EH (cell line): ENCODE results near the gene PRR13.
"Not testable (repeated sequence)": the region's sequence is repeated elsewhere in the genome, so short reads cannot be mapped to it uniquely, and the experiment has no call there.

Experiments
- DNase-seq: peaks from one replicate; pipeline ENCODE4 v3.0.0-alpha.2; 2015; ENCODE audit warnings: low read depth

The PRR13 gene

GRCh38 chr12:53439582-53439981 is 2.0 kb upstream of the PRR13 start:
- not testable (repeated sequence) for DNase-seq

DNA sequence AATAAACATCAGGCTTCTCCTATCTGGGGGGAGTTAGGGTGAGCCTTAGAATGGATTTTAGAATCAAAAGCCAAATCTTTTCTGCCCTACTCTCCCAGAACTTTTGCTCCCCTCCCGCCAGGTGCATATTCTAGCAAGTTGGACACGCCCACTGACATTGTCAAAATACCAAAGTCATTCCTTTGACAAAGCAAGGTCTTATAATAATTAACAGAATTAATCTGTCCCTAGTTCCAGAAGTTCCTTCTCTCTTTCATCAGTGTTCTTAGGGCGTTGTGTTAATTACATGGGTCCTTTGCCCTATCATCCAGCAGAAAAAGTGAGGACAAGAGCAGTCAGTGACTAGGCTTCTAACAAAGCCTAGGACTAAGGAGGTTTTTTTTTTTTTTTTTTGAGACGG is 2.4 kb downstream of the PRR13 start:
- no peak for DNase-seq

DNA sequence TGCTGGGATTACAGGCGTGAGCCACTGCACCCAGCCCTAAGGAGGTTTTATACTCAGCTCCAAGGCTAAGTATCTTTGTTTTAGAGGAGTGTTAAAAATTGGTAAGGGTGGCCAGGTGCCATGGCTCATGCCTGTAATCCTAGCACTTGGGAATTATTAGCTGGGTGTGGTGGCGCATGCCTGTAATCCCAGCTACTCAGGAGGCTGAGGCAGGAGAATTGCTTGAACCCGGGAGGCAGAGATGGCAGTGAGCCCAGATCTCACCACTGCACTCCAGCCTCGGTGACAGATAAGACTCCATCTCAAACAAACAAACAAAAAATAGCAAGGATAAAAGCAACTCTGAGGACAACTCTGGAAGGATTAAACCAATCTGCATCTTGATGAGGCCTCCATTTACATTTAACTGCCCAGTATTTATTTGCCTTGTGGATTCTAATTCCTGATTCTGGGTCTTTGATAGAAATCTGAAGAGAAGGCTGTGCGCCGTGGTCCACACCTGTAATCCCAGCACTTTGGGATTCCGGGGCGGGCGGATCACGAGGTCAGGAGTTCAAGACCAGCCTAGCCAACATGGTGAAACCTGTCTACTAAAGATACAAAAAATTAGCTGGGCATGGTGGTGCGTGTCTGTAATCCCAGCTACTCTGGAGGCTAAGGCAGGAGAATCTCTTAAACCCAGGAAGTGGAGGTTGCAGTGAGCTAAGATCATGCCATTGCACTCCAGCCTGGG is 3.2 kb downstream of the PRR13 start:
- DNase-seq: not testable (repeated sequence)

DNA sequence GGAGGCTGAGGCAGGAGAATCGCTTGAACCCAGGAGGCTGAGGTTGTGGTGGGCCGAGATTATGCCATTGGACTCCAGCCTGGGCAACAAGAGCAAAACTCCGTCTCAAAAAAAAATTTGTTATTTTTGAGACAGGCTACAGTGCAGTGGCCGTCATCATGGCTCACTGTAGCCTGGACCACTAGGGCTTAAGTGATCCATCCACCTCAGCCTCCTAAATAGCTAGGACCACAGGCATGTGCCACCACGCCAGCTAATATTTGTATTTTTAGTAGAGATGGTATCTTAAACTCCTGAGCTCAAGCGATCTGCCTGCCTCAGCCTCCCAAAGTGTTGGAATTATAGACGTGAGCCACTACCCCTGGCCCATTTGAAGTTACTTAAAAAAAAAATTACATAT is 9.4 kb downstream of the PRR13 start:
- DNase-seq: no peak

- peak; percentile 99 for DNase-seq
Observed at GRCh38 chr12:53451661-53452158, 10.2 kb downstream of the PRR13 start, which contains the start of gene PCBP2. Gene PCBP2 (plus strand): TSS chr12:53452102. CDS start chr12:53454801, 2,699 bp downstream.

DNA sequence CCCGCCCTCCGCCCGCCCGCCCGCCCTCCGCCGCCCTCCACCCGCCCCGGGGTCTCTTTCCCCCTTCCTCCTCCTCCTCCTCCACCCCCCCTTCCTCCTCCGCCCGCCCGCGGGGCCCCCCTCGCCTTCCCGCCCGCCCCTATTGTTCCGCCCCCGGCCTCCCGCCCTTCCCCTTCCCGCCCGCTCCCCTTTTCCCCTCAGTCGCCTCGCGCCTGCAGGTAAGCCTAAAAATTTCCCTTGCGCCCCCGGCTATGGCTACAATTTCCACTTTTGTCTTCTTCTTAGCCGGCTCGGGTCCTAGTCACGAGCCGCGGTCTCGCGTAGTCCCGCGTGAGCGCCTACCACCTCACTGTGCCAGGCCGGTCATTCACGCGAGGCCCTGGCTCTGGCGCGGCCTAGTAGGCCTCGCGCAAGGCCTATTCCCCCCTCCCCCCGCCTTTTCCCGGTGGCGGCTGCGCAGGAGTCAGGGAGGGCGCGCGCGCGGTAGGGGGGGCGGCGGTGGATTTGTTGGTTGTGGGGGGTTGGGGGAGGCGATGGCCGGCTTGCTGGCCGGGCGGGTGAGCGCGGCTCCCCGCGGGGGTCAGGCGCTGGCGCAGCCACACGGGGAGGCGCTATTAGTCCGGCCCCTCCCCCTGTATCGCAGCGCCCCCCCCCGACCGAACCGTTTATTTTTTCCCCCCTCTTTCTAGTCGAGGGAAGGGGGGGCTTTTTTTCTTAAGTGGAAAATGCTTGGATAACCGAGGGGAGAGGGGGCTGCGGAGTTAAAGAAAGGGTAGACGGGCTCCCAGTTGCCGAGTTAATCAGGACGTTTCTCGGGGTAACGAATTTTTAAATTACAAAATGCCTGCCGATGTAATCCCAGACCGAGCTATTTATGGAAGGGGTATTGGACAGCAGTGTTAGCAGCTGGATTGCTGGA is 10.9 kb downstream of the PRR13 start:
- DNase-seq: peak; percentile 88

DNA sequence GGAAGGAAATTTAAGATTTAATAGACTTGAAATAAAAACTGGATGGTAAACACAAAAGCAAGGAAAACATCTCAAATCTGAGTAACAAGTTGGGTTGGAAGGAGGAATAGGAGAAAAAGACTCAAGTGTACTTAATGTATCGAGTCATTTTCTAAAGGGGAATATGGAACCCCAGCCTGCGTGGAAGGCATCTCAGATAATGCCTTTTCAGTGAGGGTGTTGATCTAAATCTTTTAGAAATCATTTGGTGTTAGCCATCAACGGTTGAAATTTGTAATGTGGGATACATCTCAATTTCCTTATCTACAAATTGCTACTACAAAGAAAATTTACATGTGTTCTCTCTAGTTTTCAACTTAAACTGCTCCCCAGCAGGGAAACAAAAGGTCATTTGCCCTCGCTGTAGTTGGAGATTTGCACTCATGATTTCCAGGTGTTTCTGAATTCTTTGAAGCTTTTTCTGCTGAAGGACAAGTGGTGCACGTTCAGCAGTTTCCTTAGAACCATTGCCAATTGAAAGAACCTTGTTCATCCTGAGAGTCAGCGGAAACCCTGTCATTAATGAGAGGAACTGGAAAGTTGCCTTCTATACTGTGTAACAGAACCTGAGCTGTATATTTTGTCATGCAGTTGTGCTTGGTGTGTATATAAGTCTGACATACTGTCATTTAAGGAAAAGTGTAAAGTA is 12.6 kb downstream of the PRR13 start:
- DNase-seq: no peak

GRCh38 chr12:53454707-53455106 is 13.2 kb downstream of the PRR13 start:
- no peak for DNase-seq

DNA sequence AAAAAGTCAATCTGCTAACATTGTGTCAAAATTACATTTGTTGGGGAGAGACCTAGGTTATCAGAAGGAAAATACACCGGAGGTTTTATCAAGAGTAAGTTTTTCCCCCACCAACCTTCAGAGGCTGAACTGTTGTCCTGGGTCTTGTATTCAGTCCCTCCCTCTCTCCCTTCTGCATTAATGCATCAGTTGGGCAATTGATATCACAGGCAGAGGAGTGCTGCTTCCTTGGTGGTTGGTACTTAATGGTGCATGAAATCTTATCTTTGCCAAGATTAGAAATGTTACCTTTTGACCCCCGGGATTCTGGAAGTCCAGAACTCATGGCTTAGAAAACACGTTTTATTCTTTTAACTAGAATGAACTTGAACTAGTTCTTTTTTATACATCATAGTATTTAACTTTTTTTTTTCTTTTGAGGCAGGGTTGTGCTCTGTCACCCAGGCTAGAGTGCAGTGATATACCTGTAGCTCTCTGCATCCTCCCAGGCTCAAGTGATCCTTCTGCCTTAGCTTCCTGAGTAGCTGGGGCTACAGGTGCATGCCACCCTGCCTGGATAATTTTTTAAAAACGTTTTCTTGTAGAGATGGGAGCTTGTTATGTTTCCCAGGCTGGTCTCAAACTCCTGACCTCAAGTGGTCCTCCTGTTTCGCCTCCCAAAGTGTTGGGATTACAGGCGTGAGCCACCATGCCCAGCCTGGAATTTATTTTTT is 15.3 kb downstream of the PRR13 start:
- DNase-seq: no peak

DNA sequence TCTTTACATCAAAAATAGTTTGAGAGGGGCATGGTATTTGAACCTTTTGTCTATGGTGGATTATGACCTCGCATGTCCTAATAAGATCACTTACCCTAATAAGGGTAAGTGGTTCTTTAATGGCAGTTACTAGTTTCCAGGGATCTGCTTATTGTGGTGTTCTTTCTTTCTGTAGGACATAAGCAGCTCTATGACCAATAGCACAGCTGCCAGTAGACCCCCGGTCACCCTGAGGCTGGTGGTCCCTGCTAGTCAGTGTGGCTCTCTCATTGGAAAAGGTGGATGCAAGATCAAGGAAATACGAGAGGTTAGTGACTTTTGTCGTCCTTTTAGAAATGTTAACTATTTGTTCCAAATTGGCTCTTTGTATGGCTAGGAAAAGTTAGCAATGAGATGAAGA is 17.6 kb downstream of the PRR13 start:
- DNase-seq: no peak

- DNase-seq: no peak
Observed at GRCh38 chr12:53461059-53461458, 19.5 kb downstream of the PRR13 start.

GRCh38 chr12:53461591-53461990 is 20.1 kb downstream of the PRR13 start:
- no peak for DNase-seq

DNA sequence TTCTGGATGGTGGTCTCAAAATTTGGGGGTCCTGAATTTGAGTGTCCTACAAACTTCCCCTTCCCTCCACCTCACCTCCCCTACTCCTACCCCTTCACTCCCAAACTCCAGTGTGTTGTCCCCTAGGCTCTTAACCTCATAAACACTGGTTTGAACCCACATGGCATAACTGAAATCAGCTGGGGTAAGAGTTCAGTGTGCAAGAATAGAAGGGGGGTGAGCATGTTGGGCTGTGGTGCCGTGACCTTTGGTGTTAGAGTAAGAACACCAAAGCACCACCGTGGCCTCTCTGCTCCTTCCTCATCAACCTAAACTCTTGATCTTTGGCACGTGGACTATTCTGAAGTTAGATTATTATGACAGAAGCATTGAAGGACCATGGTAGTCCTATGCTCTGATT is 21.4 kb downstream of the PRR13 start:
- DNase-seq: no peak

DNA sequence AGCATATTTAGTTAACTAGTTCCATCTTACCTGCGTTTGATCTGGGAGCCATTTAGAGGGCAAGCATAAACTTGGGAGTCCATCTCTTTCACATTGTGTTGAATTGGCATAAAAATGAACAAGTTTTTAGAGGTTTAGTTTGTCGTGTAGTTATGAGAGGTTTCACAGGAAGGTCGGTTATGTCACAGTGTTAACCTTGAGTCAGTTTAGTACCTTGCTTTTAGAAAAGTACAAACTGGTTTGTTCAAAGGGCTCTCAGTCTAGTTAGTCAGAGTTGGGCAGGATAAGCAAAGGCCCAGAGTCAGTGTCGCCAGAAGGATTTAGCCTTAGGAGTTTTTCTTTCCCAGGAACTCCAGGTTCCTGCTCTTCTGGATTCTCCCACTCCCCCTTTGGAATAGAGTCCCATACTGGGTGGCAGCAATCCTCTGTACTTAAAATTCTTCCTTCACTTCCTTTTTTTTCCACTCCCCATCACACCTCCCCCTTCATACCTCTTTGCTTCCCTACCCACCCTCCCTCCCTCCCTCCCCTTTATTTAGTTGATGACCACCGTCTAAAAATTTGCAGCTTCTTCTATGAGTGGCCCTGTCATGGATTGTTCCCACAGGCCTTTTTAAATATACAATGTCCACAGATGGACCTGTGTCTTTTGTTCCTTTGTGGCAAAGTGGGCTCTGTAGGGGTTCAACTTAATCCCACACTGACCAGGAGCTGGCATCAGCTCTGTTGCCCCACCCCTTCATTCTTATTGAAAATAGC is 22.4 kb downstream of the PRR13 start:
- no peak for DNase-seq

DNA sequence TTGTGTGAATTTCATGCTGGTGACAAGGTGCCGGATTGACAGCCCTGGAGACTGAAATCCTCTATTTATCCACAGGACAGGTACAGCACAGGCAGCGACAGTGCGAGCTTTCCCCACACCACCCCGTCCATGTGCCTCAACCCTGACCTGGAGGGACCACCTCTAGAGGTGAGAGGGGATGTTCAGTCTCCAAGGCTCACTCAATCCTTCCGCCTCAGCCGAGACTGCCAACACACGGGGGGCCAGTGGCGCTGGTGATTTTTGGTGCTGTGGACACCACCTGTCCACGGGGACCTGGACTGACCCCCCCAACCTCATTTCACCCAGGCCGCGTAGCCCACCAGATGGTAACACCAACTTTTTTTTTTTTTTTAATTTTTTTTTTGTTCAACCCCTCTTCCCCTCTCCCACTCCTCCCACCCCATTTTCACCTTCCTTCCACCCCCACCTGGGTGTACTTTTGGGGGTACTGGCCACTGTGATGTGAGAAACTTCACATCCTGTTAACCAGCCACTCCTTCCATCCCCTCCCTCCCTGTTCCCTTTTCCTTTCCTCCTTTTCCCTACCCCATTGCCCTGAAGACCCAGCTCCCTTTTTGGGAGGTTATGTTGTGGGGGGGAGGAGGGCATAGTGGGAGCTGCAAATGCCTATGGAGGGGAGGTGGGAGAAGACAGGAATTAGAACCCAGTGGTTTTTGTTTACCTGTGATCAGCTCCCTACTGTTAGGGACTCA is 23.3 kb downstream of the PRR13 start:
- DNase-seq: no peak

- DNase-seq: no peak
Observed at GRCh38 chr12:53465679-53466078, 24.1 kb downstream of the PRR13 start.

GRCh38 chr12:53466640-53467039 is 25.1 kb downstream of the PRR13 start:
- no peak for DNase-seq

DNA sequence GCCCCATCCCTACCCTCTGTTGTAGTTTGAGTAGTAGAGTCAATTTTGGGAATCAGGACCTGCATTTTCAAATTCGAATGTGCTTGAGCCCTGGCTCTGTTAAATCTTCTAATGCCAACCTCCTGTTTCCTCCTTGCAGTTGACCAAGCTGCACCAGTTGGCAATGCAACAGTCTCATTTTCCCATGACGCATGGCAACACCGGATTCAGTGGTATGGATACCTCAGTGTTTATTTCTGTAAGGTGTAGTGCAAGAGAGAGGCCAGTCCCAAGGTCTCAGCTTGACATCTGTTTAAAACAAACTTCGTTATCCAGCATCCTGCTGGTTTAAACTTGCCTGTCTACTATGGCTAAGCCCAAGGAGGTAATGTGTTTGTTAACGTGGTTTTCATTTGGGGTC is 25.5 kb downstream of the PRR13 start:
- no peak for DNase-seq

GRCh38 chr12:53467880-53468279 is 26.3 kb downstream of the PRR13 start:
- DNase-seq: no peak

DNA sequence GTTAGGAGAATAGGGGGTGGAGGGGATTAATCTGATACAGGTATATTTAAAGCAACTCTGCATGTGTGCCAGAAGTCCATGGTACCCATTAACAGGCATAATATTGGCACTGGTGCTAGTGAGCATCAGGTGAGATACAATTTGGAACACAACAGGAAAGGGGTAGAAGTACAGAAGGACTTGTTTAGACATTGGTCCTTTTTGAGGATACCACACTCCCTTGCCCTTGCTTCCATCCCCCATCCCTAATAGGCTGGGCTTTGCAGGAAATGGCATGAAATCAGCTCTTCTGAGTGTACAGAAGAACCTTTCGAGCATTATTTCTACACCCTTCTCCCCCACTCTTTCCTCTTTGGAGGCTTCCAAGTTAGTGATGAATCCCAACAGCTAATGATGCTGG is 26.7 kb downstream of the PRR13 start:
- no peak for DNase-seq
